Muscle layer of duodenum (tissue), 2 donors: ENCODE results near the gene NRF1.

Experiments used
- H3K27ac ChIP-seq: one replicate; pipeline ENCODE4 v1.7.0; 2013; ENCODE audit warnings: mild to moderate bottlenecking, low read length
- H3K27me3 ChIP-seq: one replicate; pipeline ENCODE4 v1.7.0; 2013; ENCODE audit warnings: low read depth, mild to moderate bottlenecking, control low read depth, low read length
- H3K36me3 ChIP-seq, 2 donors: one replicate each; pipeline ENCODE4 v1.7.0; 2013; ENCODE audit warnings: low read length in 2 of 2, control low read depth in 1 of 2, mild to moderate bottlenecking in 1 of 2; ENCODE audit not compliant: insufficient read depth in 2 of 2, control insufficient read depth in 1 of 2
- H3K4me1 ChIP-seq, 2 donors: one replicate each; pipeline ENCODE4 v1.7.0; 2013; ENCODE audit warnings: low read length in 2 of 2, mild to moderate bottlenecking in 2 of 2, control low read depth in 1 of 2, moderate library complexity in 1 of 2; ENCODE audit not compliant: insufficient read depth in 2 of 2, control insufficient read depth in 1 of 2
- H3K4me3 ChIP-seq, 2 donors: one replicate each; pipeline ENCODE4 v1.7.0; 2013; ENCODE audit warnings: low read length in 2 of 2, low read depth in 1 of 2, mild to moderate bottlenecking in 1 of 2
- H3K9me3 ChIP-seq, 2 donors: one replicate each; pipeline ENCODE4 v1.7.0; 2013; ENCODE audit warnings: low read length in 2 of 2, control low read depth in 1 of 2, mild to moderate bottlenecking in 1 of 2; ENCODE audit not compliant: control insufficient read depth in 1 of 2
- donor health status: healthy.

The NRF1 gene

DNA sequence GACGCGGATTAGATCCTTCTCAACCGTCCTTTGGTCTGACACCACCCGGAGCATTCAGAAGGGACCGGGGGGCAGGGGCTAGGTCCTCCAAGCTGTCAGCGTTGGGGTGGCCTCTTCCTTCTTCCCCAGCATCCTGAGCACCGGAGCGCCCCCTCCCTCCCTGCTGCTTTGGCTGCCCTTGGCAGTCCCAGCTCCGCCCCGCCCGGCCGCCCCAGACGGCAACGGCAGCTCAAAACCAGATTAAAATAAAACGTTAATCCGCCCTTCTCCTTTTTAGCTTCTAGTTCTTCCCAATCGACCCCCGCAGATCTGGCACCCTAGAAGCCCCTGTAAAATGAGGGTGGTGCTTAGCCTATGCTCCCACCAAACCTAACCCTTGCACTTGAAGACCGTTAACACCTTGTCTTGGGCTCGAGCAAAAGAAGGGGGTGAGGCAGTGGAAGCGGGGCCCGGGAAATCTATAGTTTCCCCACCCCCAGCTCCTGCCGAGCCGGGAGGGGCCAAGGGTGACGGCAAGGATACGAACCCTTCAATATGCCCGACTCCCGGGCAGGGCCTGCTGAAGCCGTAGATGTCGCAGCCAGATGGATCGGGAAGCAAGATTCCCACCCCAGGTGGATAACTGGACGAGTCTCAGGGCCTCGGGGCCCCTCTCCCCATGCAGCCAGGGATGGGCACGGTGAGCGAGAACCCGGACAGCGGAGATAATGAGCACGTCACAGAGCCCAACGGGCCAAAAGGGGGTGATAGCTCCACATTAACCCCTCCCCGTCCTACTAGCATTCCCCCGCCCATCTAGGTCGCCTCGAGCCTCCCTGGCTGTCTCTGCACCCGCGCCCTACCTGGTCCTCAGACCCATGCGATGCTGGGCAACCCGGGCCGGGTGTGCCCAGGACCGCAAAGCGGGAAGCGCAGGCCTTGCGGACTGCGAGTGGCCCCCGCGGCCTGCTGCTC lies 169.7 kb downstream of the NRF1 start:
- Histone ChIP-seq H3K27ac (no peak overlapping the region), H3K4me3 (peak overlapping the region in 1 of 2 donors; percentile 64), H3K27me3 (peaks cover 74% of the 10 kb centered on the region), H3K4me1 (peaks cover 3 to 78% of the 10 kb centered on the region in 2 donors), H3K9me3 (no peaks in the 10 kb centered on the region), H3K36me3 (no peaks in the 10 kb centered on the region)

DNA sequence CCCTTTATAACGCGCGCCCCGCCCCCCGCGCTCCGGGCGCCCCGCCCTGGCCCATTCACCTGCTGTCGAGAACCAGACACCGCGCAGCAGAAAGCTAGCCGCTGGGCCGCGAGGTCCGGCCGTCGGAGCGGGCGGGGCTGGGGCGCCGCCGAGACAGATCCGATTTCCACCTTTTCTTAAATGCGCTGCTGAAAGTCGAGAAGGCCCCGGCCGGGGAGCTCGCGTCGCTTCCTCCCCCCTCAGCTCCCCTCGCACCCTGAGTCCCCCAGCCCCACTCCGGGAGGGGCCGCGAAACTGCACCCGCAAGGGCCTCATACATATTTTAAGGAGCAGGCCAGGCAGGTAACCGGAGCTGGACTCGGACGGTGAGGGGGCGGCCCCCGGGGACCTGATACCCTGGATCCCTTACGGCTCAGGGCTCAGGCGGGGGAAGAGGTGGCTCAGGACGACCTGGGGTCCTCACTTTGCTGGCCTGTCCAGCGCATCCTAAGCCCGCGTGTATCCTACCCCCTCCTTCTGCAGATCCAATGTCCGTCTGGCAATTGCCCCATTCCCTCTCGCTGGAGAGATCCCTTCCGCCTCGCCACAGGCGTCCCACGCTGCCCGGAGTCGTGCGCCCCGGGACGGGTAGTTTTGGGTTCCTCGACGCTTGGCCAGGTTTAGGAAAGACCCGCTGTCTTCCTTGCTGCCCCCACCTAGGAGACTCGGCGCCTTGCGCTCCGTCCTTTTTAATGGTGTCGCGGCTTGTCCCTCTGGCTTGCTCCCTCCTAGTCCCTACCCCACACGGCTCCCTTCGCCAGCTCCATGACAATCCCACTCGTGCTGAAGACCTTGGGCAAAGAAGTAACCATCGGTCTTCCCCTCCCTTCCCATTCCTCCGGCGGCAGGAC lies 170.7 kb downstream of the NRF1 start:
- peaks cover 79% of the 10 kb centered on the region for H3K27me3 ChIP-seq
- peaks cover 3 to 78% of the 10 kb centered on the region in 2 donors for H3K4me1 ChIP-seq
- peak overlapping the region in 1 of 2 donors; percentile 28 for H3K4me3 ChIP-seq
- no peaks in the 10 kb centered on the region for H3K36me3 ChIP-seq
- no peak overlapping the region for H3K27ac ChIP-seq
- H3K9me3 ChIP-seq, result no peaks in the 10 kb centered on the region

DNA sequence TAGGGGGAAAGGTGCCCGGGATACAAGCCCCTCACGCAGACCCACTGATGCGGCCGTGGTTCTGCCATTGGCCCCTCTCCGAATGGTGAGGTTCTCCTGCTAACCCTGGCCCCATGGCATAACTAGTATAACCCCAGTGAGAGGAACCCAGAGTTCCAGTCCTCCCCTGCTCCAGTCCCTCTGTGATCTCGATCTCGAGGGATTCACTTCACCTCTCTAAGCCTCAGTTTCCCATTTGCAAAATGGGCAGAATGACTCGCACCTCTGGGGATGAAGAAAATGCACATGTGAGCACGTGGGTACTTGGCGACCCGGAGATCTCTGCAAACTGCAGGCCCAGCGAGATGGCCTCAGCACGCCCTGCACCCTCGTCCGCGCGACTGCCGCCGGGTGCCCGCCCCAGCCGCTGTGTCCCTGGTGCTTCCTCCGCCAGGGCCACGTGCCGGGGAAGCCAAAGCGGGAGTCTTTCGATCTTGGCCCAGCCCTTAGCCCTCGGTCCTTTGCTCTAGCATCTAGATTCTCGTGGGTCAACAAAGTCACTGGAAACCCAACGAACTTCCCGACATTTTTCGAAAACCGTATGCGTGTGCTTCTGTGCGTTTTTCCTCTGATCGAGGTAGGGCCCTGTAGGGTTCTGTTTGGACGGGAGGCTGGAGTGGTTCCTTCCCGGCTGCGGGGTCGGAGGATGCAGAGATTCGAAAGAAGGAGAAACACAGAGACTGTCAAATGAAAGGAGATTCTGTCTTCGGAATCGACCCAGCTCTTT lies 171.5 kb downstream of the NRF1 start:
- H3K27me3 ChIP-seq, result peaks cover 76% of the 10 kb centered on the region
- H3K4me3 ChIP-seq, result peak overlapping the region in 1 of 2 donors; percentile 16
- H3K27ac ChIP-seq, result no peak overlapping the region
- H3K36me3 ChIP-seq, result no peaks in the 10 kb centered on the region
- no peaks in the 10 kb centered on the region for H3K9me3 ChIP-seq
- H3K4me1 ChIP-seq, result peaks cover 3 to 77% of the 10 kb centered on the region in 2 donors

DNA sequence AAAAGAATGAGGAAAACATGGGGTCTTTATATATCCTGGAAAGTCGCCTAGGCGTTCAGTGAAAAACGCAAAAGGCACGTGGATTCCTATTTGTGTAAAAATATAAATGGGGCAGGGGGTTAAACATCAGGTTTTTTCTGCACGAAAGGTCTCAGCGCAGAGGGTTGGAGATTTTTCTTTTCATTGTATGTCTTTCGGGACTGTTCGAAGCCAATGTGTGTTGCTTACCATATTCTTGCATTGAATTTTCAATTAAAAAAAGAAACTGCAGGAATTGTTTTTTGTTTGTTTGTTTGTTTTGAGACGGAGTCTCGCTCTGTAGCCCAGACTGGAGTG lies 172.0 kb downstream of the NRF1 start:
- Histone ChIP-seq H3K9me3 (no peaks in the 10 kb centered on the region), H3K27me3 (peaks cover 71% of the 10 kb centered on the region), H3K36me3 (no peaks in the 10 kb centered on the region), H3K4me1 (peaks cover 3 to 71% of the 10 kb centered on the region in 2 donors), H3K4me3 (peak overlapping the region in 1 of 2 donors; percentile 16), H3K27ac (no peak overlapping the region)

DNA sequence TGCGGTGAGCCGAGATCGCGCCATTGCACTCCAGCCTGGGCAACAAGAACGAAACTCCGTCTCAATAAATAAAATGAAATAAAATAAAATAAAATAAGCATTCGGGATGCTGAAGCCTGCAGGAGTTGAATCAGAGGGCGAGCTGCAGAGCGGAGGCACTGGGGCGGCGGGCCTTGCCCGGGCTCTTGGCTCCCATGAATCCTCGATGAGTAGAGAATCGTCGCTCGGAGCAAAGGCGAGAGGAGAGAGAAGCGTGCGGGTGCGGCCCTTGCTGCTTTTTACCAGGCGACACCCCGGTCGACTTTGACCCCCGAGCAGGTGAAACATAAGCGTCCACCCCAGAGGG lies 172.9 kb downstream of the NRF1 start:
- Histone ChIP-seq H3K27ac (no peak overlapping the region), H3K27me3 (peaks cover 62% of the 10 kb centered on the region), H3K36me3 (no peaks in the 10 kb centered on the region), H3K9me3 (no peaks in the 10 kb centered on the region), H3K4me3 (peak overlapping the region in 1 of 2 donors; percentile 25), H3K4me1 (peaks cover 3 to 63% of the 10 kb centered on the region in 2 donors)

DNA sequence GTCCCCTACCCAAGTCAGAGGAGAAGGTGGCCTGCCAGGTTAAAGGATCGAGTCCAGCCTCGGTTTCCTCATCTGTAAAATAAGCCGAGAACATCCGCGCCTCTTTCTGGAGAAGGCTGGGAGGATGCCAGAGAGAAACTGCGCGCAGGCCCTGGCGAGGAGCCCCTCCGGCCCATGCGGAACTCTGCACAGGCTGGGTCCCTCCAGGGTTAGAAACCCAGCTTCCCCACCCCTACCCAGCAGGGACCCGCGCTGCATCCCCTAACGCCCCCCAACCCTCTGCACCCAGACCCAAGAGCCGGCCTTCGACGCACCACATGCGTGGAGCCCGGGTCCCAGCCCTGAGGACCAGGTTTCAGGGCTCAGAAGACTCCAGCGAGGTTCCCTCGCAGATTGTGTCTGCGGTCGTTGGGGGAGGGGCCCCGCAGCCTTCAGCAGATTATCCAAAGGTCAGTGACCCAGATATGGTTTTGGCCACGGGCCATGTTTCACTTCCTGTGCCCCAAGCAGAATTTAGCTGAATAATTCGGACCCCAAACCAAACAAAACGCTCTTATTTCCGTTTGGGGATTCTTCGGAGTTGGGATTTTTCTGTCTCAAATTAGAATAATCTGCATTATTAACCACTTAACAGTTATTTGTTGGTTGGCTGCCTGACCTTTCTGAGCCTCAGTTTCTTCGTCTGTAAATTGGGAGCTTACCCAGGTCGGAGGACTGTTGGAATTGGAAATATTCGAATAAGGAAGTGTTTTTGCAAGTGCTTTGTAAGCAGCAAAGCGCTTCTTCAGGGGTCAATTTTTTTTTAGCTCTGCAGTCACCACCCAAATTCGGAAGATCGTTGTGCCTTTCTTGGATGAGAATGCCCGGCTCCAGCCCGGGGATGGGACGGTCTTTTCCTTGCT lies 173.5 kb downstream of the NRF1 start:
- Histone ChIP-seq H3K4me1 (peaks cover 3 to 57% of the 10 kb centered on the region in 2 donors), H3K27me3 (peaks cover 61% of the 10 kb centered on the region), H3K9me3 (no peaks in the 10 kb centered on the region), H3K4me3 (peak overlapping the region; percentile 25 to 30), H3K36me3 (no peaks in the 10 kb centered on the region), H3K27ac (no peak overlapping the region)

DNA sequence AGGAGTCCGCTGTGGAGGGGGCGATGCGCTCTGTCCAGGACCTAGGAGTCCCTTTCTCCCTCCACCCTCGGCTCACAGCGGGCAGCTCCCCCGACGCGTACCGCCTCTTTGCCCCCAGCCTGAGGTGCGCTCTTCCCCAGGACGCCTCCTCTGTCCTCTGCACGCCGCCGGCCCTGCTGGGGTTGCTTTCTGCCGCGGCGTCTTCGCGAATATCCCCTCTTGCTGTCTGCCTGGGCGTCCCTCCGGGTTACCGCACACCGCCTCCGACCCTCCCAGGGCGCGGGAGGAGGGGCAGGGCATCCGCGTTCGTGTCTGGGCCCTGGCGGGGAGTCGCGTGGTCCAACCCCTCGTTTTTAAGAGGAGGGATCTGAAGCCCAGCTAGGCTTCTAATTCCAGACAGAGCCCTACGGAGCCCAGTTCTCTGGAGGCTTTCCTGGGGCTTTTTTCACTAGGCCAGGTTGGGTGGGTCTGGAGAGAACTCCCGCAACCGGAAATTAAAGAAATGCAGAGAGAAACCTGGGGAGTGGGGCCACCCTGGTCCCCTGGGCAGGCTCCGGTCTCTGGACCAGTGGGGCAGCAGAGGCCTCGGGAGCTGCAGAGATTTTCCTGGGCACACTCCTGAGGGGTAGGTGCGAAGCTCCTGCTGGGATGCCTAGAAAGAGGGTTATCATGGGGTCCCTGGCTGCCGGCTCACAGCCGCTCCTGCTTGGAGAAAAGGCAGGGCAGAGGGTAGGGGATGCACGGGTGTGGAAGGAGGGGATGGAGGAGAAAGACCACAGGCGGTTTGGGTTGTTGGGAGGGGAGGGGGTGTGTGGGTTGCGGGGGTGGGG lies 174.4 kb downstream of the NRF1 start:
- Histone ChIP-seq H3K4me3 (peak overlapping the region; percentile 16 to 30), H3K27me3 (peaks cover 59% of the 10 kb centered on the region), H3K9me3 (no peaks in the 10 kb centered on the region), H3K27ac (no peak overlapping the region), H3K4me1 (peaks cover 3 to 48% of the 10 kb centered on the region in 2 donors), H3K36me3 (no peaks in the 10 kb centered on the region)

DNA sequence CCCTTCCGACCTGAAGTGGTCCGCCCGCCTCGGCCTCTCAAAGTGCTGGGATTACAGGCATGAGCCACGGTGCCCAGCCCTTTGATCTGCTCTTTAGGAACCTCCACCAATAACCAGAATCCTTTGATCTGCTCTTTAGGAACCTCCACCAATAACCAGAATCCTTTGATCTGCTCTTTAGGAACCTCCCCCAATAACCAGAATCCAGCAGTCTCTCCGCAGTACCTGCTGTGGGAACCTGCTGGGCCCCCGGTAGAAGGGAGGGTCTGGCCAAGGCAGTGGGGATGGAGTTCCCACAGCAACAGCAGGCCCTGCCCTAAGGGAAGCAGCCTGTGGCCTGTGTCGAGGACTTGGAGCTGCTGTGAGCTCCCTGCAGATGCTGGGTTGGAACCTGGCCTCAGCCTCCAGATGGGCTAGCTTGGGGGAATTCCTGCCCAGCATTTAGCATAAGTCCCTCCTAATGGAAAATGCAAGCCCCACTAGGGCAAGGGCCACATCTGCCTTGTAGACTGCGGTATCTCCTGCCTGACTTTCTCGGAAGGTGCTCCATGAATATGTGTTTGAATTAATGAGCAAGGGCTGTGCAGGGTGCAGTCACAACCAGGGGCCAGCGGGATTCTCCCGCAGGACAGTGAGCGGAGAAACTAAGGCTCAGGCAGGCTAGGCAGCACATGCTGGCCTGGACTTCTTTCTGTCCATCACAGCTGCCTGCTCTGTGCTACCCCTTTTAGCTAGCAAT lies 175.5 kb downstream of the NRF1 start:
- Histone ChIP-seq H3K9me3 (no peaks in the 10 kb centered on the region), H3K27me3 (peaks cover 48% of the 10 kb centered on the region), H3K27ac (no peak overlapping the region), H3K4me3 (no peak overlapping the region), H3K4me1 (peaks cover 3 to 37% of the 10 kb centered on the region in 2 donors), H3K36me3 (no peaks in the 10 kb centered on the region)

DNA sequence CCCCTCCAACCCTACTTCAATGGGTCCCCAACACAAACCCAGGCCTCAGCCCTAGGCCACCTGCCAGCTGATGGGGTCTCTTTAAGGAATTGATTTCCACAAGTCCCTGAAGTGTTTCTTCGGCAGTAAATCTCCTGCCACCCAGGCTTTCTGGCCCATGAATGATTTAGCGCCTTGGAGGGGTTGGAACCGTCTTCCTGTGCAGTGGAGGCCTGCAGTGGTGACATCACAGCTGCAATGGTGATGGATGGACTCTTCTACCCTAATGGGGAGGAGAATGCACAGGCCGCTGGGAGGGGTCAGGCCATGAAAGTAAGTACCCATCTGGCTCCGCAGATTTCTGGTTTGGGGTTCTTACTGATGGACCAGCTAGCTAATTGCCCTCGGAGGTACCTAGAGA lies 177.5 kb downstream of the NRF1 start:
- peaks cover 0 to 21% of the 10 kb centered on the region in 2 donors for H3K4me1 ChIP-seq
- no peaks in the 10 kb centered on the region for H3K9me3 ChIP-seq
- peaks cover 30% of the 10 kb centered on the region for H3K27me3 ChIP-seq
- H3K4me3 ChIP-seq, result no peak overlapping the region
- no peaks in the 10 kb centered on the region for H3K36me3 ChIP-seq
- no peak overlapping the region for H3K27ac ChIP-seq
